ENCODE data around the gene PRKCH. TPM values are rescaled to one million over a fixed set of nuclear protein-coding genes. Genes with fewer than 3 reads are reported as not detected.

Gene PRKCH
- polyA plus RNA-seq, 3 donors: 3.6 to 6.2 (median 5.4) TPM

- Mint-ChIP-seq H3K4me3 (no peak overlapping the region), H3K4me1 (peaks cover 36% of the 10 kb centered on the region), H3K27ac (no peak overlapping the region), H3K27me3 (ENCODE audit: low read depth in 3 of 3) (peaks cover 1 to 4% (median 1%) of the 10 kb centered on the region in 3 donors), H3K9me3 (peaks cover 0 to 1% (median 0%) of the 10 kb centered on the region in 7 donors), H3K36me3 (no peaks in the 10 kb centered on the region)
- Histone ChIP-seq H4K20me1 (ENCODE audit: insufficient read depth, low read length) (no peaks in the 10 kb centered on the region), H3K79me2 (ENCODE audit: insufficient read depth, low read length) (no peaks in the 10 kb centered on the region), H3K4me3 (replicated peaks in 1 of 3; ENCODE audit: low read depth in 2 of 3, low read length in 3 of 3) (no peak overlapping the region), H3K9ac (ENCODE audit: insufficient read depth, low read length, poor library complexity, severe bottlenecking) (no peak overlapping the region), H3K27ac (ENCODE audit: low read depth in 1 of 2, low read length in 2 of 2) (no peak overlapping the region), H2AFZ (ENCODE audit: insufficient read depth, low read depth, low read length, poor library complexity, severe bottlenecking) (no peak overlapping the region), H3K4me1 (ENCODE audit: control insufficient read depth in 1 of 2, insufficient read depth in 2 of 2, low read length in 2 of 2) (peaks cover 19 to 27% of the 10 kb centered on the region in 2 donors), H3K4me2 (replicated peaks; ENCODE audit: extremely low read depth, low read length, poor library complexity, severe bottlenecking) (no peak overlapping the region), H3K9me3 (replicated peaks in 1 of 2; ENCODE audit: control insufficient read depth in 1 of 2, insufficient read depth in 1 of 2, low read length in 2 of 2) (no peaks in the 10 kb centered on the region), H3K27me3 (ENCODE audit: control insufficient read depth in 2 of 2, insufficient read depth in 2 of 2, low read length in 2 of 2) (no peaks in the 10 kb centered on the region), H3K36me3 (replicated peaks in 1 of 2; ENCODE audit: control insufficient read depth in 1 of 2, insufficient read depth in 2 of 2, low read length in 2 of 2) (no peaks in the 10 kb centered on the region)
- no peak for DNase-seq
- intact Hi-C loops (cut with micrococcal nuclease): loop anchor here in 1 of 2 donors (5.0 kb wide), 1 partner anchor 113 kb away; the partner anchor contains the start of gene PRKCH
- TF ChIP-seq, protein P1, sequence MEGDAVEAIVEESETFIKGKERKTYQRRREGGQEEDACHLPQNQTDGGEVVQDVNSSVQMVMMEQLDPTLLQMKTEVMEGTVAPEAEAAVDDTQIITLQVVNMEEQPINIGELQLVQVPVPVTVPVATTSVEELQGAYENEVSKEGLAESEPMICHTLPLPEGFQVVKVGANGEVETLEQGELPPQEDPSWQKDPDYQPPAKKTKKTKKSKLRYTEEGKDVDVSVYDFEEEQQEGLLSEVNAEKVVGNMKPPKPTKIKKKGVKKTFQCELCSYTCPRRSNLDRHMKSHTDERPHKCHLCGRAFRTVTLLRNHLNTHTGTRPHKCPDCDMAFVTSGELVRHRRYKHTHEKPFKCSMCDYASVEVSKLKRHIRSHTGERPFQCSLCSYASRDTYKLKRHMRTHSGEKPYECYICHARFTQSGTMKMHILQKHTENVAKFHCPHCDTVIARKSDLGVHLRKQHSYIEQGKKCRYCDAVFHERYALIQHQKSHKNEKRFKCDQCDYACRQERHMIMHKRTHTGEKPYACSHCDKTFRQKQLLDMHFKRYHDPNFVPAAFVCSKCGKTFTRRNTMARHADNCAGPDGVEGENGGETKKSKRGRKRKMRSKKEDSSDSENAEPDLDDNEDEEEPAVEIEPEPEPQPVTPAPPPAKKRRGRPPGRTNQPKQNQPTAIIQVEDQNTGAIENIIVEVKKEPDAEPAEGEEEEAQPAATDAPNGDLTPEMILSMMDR (IDR thresholded peaks at IDR 0.05): no peak
- WGBS (ENCODE audit: insufficient coverage): 100% methylated on average over 1 of the region's 4 CpGs
Measured at GRCh38 chr14:61435563-61436337, 114.4 kb downstream of the PRKCH start.

- Mint-ChIP-seq H3K27me3 (ENCODE audit: low read depth in 3 of 3) (peaks cover 0 to 4% (median 1%) of the 10 kb centered on the region in 3 donors), H3K4me1 (peaks cover 36% of the 10 kb centered on the region), H3K27ac (no peak overlapping the region), H3K4me3 (no peak overlapping the region), H3K9me3 (no peaks in the 10 kb centered on the region), H3K36me3 (no peaks in the 10 kb centered on the region)
- intact Hi-C loops (cut with micrococcal nuclease): loop anchor here in 1 of 2 donors (5.0 kb wide), 1 partner anchor 115 kb away; the partner anchor contains the start of gene PRKCH
- Histone ChIP-seq H3K4me1 (ENCODE audit: control insufficient read depth in 1 of 2, insufficient read depth in 2 of 2, low read length in 2 of 2) (peaks cover 19 to 27% of the 10 kb centered on the region in 2 donors), H3K9me3 (replicated peaks in 1 of 2; ENCODE audit: control insufficient read depth in 1 of 2, insufficient read depth in 1 of 2, low read length in 2 of 2) (no peaks in the 10 kb centered on the region), H3K36me3 (replicated peaks in 1 of 2; ENCODE audit: control insufficient read depth in 1 of 2, insufficient read depth in 2 of 2, low read length in 2 of 2) (no peaks in the 10 kb centered on the region), H3K4me2 (replicated peaks; ENCODE audit: extremely low read depth, low read length, poor library complexity, severe bottlenecking) (no peak overlapping the region), H3K27ac (ENCODE audit: low read depth in 1 of 2, low read length in 2 of 2) (no peak overlapping the region), H3K27me3 (ENCODE audit: control insufficient read depth in 2 of 2, insufficient read depth in 2 of 2, low read length in 2 of 2) (no peaks in the 10 kb centered on the region), H3K4me3 (replicated peaks in 1 of 3; ENCODE audit: low read depth in 2 of 3, low read length in 3 of 3) (no peak overlapping the region), H4K20me1 (ENCODE audit: insufficient read depth, low read length) (no peaks in the 10 kb centered on the region), H2AFZ (ENCODE audit: insufficient read depth, low read depth, low read length, poor library complexity, severe bottlenecking) (no peak overlapping the region), H3K79me2 (ENCODE audit: insufficient read depth, low read length) (peaks cover 3% of the 10 kb centered on the region), H3K9ac (ENCODE audit: insufficient read depth, low read length, poor library complexity, severe bottlenecking) (no peak overlapping the region)
- no peak for DNase-seq
- WGBS (ENCODE audit: insufficient coverage): no CpG with 5 or more reads among the region's 3 CpGs
- TF ChIP-seq, protein P1 (IDR thresholded peaks at IDR 0.05): no peak
Measured at GRCh38 chr14:61437381-61437780, 116.0 kb downstream of the PRKCH start.

Measured in CD14-positive monocyte (primary cell).